ENCODE data around the gene CBLN1.

CBLN1 gene

GRCh38 chr16:49311823-49312222, 30.2 kb upstream of the CBLN1 start:
- Histone ChIP-seq H3K27me3 (ENCODE audit: insufficient read depth, low read length, poor library complexity, severe bottlenecking) (no peaks in the 10 kb centered on the region), H3K36me3 (ENCODE audit: insufficient read depth, low read length) (no peaks in the 10 kb centered on the region), H2AFZ (ENCODE audit: low read length) (no peak overlapping the region), H3K79me2 (ENCODE audit: insufficient read depth, low read length) (no peaks in the 10 kb centered on the region), H3K9ac (ENCODE audit: low read depth, low read length, poor library complexity, severe bottlenecking) (no peak overlapping the region), H3K9me3 (ENCODE audit: insufficient read depth, low read depth, low read length) (no peaks in the 10 kb centered on the region), H4K20me1 (ENCODE audit: insufficient read depth, low read length, poor library complexity, severe bottlenecking) (no peaks in the 10 kb centered on the region), H3F3A (ENCODE audit: low read depth) (no peaks in the 10 kb centered on the region), H3K9me2 (replicated peaks; ENCODE audit: low read depth, low read length) (no peaks in the 10 kb centered on the region), H3K4me2 (ENCODE audit: low read depth, low read length, poor library complexity, severe bottlenecking) (no peak overlapping the region), H3K4me1 (ENCODE audit: insufficient read depth, low read length, poor library complexity, severe bottlenecking) (no peaks in the 10 kb centered on the region), H3K4me3 (ENCODE audit: low read length, poor library complexity, severe bottlenecking) (no peak overlapping the region)
- TF ChIP-seq EZH2phosphoT487 (IDR thresholded peaks at IDR 0.05; ENCODE audit: borderline replicate concordance), result no peak
- no peak for TF ChIP-seq CTCF (conservative IDR thresholded peaks at IDR 0.05; ENCODE audit: low read length)

- H3K36me3 ChIP-seq (ENCODE audit: insufficient read depth, low read length), result no peaks in the 10 kb centered on the region
- no peaks in the 10 kb centered on the region for H3K27me3 ChIP-seq (ENCODE audit: insufficient read depth, low read length, poor library complexity, severe bottlenecking)
- H3K9me2 ChIP-seq (replicated peaks; ENCODE audit: low read depth, low read length), result no peaks in the 10 kb centered on the region
- H3K9ac ChIP-seq (ENCODE audit: low read depth, low read length, poor library complexity, severe bottlenecking), result no peak overlapping the region
- H3K4me3 ChIP-seq (ENCODE audit: low read length, poor library complexity, severe bottlenecking), result no peak overlapping the region
- H3F3A ChIP-seq (ENCODE audit: low read depth), result no peaks in the 10 kb centered on the region
- H4K20me1 ChIP-seq (ENCODE audit: insufficient read depth, low read length, poor library complexity, severe bottlenecking), result no peaks in the 10 kb centered on the region
- TF ChIP-seq CTCF (conservative IDR thresholded peaks at IDR 0.05; ENCODE audit: low read length) (no peak), EZH2phosphoT487 (IDR thresholded peaks at IDR 0.05; ENCODE audit: borderline replicate concordance) (no peak)
- no peaks in the 10 kb centered on the region for H3K9me3 ChIP-seq (ENCODE audit: insufficient read depth, low read depth, low read length)
- H3K4me2 ChIP-seq (ENCODE audit: low read depth, low read length, poor library complexity, severe bottlenecking), result no peak overlapping the region
- no peaks in the 10 kb centered on the region for H3K79me2 ChIP-seq (ENCODE audit: insufficient read depth, low read length)
- H3K4me1 ChIP-seq (ENCODE audit: insufficient read depth, low read length, poor library complexity, severe bottlenecking), result no peaks in the 10 kb centered on the region
- H2AFZ ChIP-seq (ENCODE audit: low read length), result no peak overlapping the region
Observed at GRCh38 chr16:49307176-49307575, 25.5 kb upstream of the CBLN1 start.

- Histone ChIP-seq H3K79me2 (ENCODE audit: insufficient read depth, low read length) (no peaks in the 10 kb centered on the region), H3K4me3 (ENCODE audit: low read length, poor library complexity, severe bottlenecking) (no peak overlapping the region), H3F3A (ENCODE audit: low read depth) (no peaks in the 10 kb centered on the region), H3K9me2 (replicated peaks; ENCODE audit: low read depth, low read length) (no peaks in the 10 kb centered on the region), H3K4me1 (ENCODE audit: insufficient read depth, low read length, poor library complexity, severe bottlenecking) (no peaks in the 10 kb centered on the region), H3K36me3 (ENCODE audit: insufficient read depth, low read length) (no peaks in the 10 kb centered on the region), H2AFZ (ENCODE audit: low read length) (no peak overlapping the region), H3K4me2 (ENCODE audit: low read depth, low read length, poor library complexity, severe bottlenecking) (no peak overlapping the region), H3K9ac (ENCODE audit: low read depth, low read length, poor library complexity, severe bottlenecking) (no peak overlapping the region), H3K27me3 (ENCODE audit: insufficient read depth, low read length, poor library complexity, severe bottlenecking) (no peaks in the 10 kb centered on the region), H3K9me3 (ENCODE audit: insufficient read depth, low read depth, low read length) (no peaks in the 10 kb centered on the region), H4K20me1 (ENCODE audit: insufficient read depth, low read length, poor library complexity, severe bottlenecking) (no peaks in the 10 kb centered on the region)
- TF ChIP-seq EZH2phosphoT487 (IDR thresholded peaks at IDR 0.05; ENCODE audit: borderline replicate concordance), result no peak
- TF ChIP-seq CTCF (conservative IDR thresholded peaks at IDR 0.05; ENCODE audit: low read length), result no peak
Observed at GRCh38 chr16:49305406-49305805, 23.8 kb upstream of the CBLN1 start.

All from Loucy (cell line).